GM23338 (cell line): Measurements from ENCODE around the gene FCHSD1.

ENCODE experiments used
- CTCF ChIP-seq, 2 experiments: fragments of 200-600 bp in 1 of 2; sonication (generic) in 1 of 2; conservative IDR thresholded peaks; 2 replicates each; pipeline versions ENCODE4 v1.5.1 to v1.6.1; 2016 to 2017; ENCODE audit warnings: antibody characterized with exemption in 2 of 2, low read depth in 2 of 2, mild to moderate bottlenecking in 2 of 2, moderate library complexity in 1 of 2
- EZH2 ChIP-seq: fragments of 200-600 bp; sonication (generic); IDR thresholded peaks from one replicate; pipeline ENCODE4 v1.8.0; 2017; ENCODE audit warnings: antibody characterized with exemption, mild to moderate bottlenecking, low read depth; ENCODE audit not compliant: unreplicated experiment
- EZH2phosphoT487 ChIP-seq: fragments of 200-600 bp; sonication (generic); IDR thresholded peaks from one replicate; pipeline ENCODE4 v1.8.1; 2018; ENCODE audit warnings: antibody characterized with exemption; ENCODE audit not compliant: unreplicated experiment
- POLR2AphosphoS5 ChIP-seq: IDR thresholded peaks from 2 replicates; pipeline ENCODE4 v1.6.1; 2016; ENCODE audit warnings: antibody characterized with exemption, low read depth
- REST ChIP-seq: IDR thresholded peaks from one replicate; pipeline ENCODE4 v1.6.1; 2018; ENCODE audit warnings: antibody characterized with exemption; ENCODE audit not compliant: unreplicated experiment
- TF ChIP-seq, protein P1 (sequence below): fragments of 250-450 bp; sonication (Bioruptor Pico); IDR thresholded peaks from 2 replicates; pipeline ENCODE4 v1.5.0; 2020; ENCODE audit warnings: mild to moderate bottlenecking, moderate library complexity

DNA sequence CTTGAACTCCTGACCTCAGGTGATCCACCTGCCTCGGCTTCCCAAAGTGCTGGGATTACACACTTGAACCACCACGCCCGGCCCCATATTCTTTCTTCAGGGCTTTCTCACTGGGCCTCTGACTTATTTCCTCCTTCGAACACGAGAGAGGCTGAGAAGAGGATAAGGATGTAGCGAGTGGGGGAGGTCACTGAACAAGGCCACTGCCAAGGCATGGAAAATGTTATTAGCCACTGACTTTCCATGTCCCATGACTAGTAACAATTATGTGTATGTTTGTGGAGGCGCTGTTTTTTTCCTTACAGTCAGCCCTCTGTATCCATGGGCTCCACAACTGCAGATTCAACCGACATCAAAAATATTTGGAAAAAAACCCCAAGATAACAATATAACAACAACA, 12.3 kb upstream of the FCHSD1 start:
- no peak for TF ChIP-seq CTCF (conservative IDR thresholded peaks at IDR 0.05; ENCODE audit: low read depth in 2 of 2)
- TF ChIP-seq POLR2AphosphoS5: no peak
- TF ChIP-seq, protein P1, sequence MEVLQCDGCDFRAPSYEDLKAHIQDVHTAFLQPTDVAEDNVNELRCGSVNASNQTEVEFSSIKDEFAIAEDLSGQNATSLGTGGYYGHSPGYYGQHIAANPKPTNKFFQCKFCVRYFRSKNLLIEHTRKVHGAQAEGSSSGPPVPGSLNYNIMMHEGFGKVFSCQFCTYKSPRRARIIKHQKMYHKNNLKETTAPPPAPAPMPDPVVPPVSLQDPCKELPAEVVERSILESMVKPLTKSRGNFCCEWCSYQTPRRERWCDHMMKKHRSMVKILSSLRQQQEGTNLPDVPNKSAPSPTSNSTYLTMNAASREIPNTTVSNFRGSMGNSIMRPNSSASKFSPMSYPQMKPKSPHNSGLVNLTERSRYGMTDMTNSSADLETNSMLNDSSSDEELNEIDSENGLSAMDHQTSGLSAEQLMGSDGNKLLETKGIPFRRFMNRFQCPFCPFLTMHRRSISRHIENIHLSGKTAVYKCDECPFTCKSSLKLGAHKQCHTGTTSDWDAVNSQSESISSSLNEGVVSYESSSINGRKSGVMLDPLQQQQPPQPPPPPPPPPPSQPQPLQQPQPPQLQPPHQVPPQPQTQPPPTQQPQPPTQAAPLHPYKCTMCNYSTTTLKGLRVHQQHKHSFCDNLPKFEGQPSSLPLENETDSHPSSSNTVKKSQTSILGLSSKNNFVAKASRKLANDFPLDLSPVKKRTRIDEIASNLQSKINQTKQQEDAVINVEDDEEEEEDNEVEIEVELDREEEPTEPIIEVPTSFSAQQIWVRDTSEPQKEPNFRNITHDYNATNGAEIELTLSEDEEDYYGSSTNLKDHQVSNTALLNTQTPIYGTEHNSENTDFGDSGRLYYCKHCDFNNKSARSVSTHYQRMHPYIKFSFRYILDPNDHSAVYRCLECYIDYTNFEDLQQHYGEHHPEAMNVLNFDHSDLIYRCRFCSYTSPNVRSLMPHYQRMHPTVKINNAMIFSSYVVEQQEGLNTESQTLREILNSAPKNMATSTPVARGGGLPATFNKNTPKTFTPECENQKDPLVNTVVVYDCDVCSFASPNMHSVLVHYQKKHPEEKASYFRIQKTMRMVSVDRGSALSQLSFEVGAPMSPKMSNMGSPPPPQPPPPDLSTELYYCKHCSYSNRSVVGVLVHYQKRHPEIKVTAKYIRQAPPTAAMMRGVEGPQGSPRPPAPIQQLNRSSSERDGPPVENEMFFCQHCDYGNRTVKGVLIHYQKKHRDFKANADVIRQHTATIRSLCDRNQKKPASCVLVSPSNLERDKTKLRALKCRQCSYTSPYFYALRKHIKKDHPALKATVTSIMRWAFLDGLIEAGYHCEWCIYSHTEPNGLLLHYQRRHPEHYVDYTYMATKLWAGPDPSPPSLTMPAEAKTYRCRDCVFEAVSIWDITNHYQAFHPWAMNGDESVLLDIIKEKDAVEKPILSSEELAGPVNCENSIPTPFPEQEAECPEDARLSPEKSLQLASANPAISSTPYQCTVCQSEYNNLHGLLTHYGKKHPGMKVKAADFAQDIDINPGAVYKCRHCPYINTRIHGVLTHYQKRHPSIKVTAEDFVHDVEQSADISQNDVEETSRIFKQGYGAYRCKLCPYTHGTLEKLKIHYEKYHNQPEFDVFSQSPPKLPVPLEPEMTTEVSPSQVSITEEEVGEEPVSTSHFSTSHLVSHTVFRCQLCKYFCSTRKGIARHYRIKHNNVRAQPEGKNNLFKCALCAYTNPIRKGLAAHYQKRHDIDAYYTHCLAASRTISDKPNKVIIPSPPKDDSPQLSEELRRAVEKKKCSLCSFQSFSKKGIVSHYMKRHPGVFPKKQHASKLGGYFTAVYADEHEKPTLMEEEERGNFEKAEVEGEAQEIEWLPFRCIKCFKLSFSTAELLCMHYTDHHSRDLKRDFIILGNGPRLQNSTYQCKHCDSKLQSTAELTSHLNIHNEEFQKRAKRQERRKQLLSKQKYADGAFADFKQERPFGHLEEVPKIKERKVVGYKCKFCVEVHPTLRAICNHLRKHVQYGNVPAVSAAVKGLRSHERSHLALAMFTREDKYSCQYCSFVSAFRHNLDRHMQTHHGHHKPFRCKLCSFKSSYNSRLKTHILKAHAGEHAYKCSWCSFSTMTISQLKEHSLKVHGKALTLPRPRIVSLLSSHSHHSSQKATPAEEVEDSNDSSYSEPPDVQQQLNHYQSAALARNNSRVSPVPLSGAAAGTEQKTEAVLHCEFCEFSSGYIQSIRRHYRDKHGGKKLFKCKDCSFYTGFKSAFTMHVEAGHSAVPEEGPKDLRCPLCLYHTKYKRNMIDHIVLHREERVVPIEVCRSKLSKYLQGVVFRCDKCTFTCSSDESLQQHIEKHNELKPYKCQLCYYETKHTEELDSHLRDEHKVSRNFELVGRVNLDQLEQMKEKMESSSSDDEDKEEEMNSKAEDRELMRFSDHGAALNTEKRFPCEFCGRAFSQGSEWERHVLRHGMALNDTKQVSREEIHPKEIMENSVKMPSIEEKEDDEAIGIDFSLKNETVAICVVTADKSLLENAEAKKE (CRISPR knock-in tag): no peak
- no peak for TF ChIP-seq EZH2
- TF ChIP-seq REST: no peak
- no peak for TF ChIP-seq EZH2phosphoT487
